Tongue (tissue), 2 donors: ENCODE data around the gene CFAP210. TPM values are rescaled to one million over a fixed set of nuclear protein-coding genes. Genes with fewer than 3 reads are reported as not detected.
"Not testable (repeated sequence)": the region's sequence is repeated elsewhere in the genome, so short reads cannot be mapped to it uniquely, and the experiment has no call there.

Experiments
- DNase-seq: peaks from one replicate; pipeline ENCODE4 v3.0.0-alpha.2; 2015
- total RNA-seq: library from RNA; depleted of rRNA; stranded (reverse); fragments of >200 nt; gene quantifications from one replicate; pipeline ENCODE4 v1.2.3, GENCODE V29; 2014

Gene CFAP210
- total RNA-seq, 1 donor from 2014 or later: not detected

- no peak for DNase-seq
These were observed 17.7 kb upstream of the CFAP210 start for GRCh38 chr2:169711751-169712509.

GRCh38 chr2:169709981-169710380 lies 15.8 kb upstream of the CFAP210 start:
- no peak for DNase-seq

- no peak for DNase-seq
These were observed 15.1 kb upstream of the CFAP210 start for GRCh38 chr2:169709331-169709730.

- no peak for DNase-seq
These were observed 13.4 kb upstream of the CFAP210 start for GRCh38 chr2:169707626-169708025.

GRCh38 chr2:169705927-169706326 lies 11.7 kb upstream of the CFAP210 start:
- no peak for DNase-seq

- DNase-seq: no peak
These were observed 10.0 kb upstream of the CFAP210 start for GRCh38 chr2:169704160-169704708.

- peak; percentile 69 for DNase-seq
These were observed 8.8 kb upstream of the CFAP210 start for GRCh38 chr2:169702996-169703395.

- not testable (repeated sequence) for DNase-seq
These were observed 5.0 kb upstream of the CFAP210 start for GRCh38 chr2:169699173-169699572.

- no peak for DNase-seq
These were observed 2.2 kb upstream of the CFAP210 start for GRCh38 chr2:169696381-169696780.

GRCh38 chr2:169694894-169695260 lies 672 bp upstream of the CFAP210 start:
- no peak for DNase-seq

GRCh38 chr2:169693360-169693759 lies 845 bp downstream of the CFAP210 start:
- DNase-seq: peak; percentile 38

- no peak for DNase-seq
These were observed 1.5 kb downstream of the CFAP210 start for GRCh38 chr2:169692718-169693117.

GRCh38 chr2:169690958-169691357 lies 3.2 kb downstream of the CFAP210 start:
- DNase-seq: no peak

- not testable (repeated sequence) for DNase-seq
These were observed 6.3 kb downstream of the CFAP210 start for GRCh38 chr2:169687943-169688342.

GRCh38 chr2:169686825-169687224 lies 7.4 kb downstream of the CFAP210 start:
- not testable (repeated sequence) for DNase-seq

GRCh38 chr2:169684712-169685111 lies 9.5 kb downstream of the CFAP210 start:
- not testable (repeated sequence) for DNase-seq

- DNase-seq: no peak
These were observed 10.1 kb downstream of the CFAP210 start for GRCh38 chr2:169684135-169684565.

- DNase-seq: no peak
These were observed 10.6 kb downstream of the CFAP210 start for GRCh38 chr2:169683425-169684134.

GRCh38 chr2:169683054-169683424 lies 11.2 kb downstream of the CFAP210 start:
- DNase-seq: no peak

- no peak for DNase-seq
These were observed 17.4 kb downstream of the CFAP210 start for GRCh38 chr2:169676850-169677249.

GRCh38 chr2:169676357-169676756 lies 17.8 kb downstream of the CFAP210 start:
- DNase-seq: no peak

- DNase-seq: no peak
These were observed 20.3 kb downstream of the CFAP210 start for GRCh38 chr2:169673921-169674320.

GRCh38 chr2:169673106-169673505 lies 21.1 kb downstream of the CFAP210 start:
- DNase-seq: no peak
